Measurements from ENCODE around the gene ZNF569.
A peak's percentile ranks its signal among the peaks of the same experiment; 100 is the strongest.

- TF ChIP-seq POLR2A (IDR thresholded peaks at IDR 0.05) (peak; percentile 68 to 84 (median 79)), CTCF (IDR thresholded peaks at IDR 0.05) (peak in 2 of 7 experiments; percentile 2 to 29)
These were observed 96.2 kb downstream of the ZNF569 start, which contains the start of gene ZNF527 for GRCh38 chr19:37370880-37371661.

All from body of pancreas (tissue), 4 donors.